ENCODE data around the gene CD4.

DNA sequence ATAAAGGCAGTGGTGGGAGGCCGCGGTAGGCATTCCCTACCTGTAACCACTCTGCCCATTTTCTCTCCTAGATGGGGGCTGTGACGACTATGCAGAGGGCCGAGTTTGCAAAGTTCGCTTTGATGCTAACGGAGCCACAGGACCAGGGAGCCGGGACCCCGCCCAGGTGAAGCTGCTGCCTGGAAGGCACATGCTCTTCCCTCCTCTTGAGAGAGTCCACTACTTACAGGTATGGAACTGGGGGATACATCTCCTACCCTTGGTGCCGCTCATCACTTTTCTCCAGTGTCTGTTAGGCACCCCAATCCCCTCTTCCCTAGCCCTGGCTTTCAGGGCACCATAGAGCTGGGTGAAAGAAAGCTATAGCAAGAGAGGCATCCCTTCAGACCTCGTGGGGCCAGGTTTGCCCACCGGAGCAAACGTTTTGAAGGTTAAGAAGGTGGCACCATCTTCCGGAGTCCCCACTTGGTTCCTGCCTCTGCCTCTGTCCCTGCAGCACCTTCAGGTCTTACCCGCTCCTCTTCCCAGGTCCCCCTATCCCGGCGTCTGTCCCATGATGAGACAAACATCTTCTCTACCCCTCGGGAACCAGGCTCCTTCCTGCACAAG is 36.9 kb downstream of the CD4 start:
- TF ChIP-seq, protein P1, sequence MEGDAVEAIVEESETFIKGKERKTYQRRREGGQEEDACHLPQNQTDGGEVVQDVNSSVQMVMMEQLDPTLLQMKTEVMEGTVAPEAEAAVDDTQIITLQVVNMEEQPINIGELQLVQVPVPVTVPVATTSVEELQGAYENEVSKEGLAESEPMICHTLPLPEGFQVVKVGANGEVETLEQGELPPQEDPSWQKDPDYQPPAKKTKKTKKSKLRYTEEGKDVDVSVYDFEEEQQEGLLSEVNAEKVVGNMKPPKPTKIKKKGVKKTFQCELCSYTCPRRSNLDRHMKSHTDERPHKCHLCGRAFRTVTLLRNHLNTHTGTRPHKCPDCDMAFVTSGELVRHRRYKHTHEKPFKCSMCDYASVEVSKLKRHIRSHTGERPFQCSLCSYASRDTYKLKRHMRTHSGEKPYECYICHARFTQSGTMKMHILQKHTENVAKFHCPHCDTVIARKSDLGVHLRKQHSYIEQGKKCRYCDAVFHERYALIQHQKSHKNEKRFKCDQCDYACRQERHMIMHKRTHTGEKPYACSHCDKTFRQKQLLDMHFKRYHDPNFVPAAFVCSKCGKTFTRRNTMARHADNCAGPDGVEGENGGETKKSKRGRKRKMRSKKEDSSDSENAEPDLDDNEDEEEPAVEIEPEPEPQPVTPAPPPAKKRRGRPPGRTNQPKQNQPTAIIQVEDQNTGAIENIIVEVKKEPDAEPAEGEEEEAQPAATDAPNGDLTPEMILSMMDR (IDR thresholded peaks at IDR 0.05) = no peak
- TF ChIP-seq POLR2A (IDR thresholded peaks at IDR 0.05) = no peak

Data from adrenal gland (tissue), 5 donors.